GM18498 (cell line): Measurements from ENCODE around the gene ATP13A2.
"Not testable (repeated sequence)": the region's sequence is repeated elsewhere in the genome, so short reads cannot be mapped to it uniquely, and the experiment has no call there.

Experiments
- ATAC-seq: cut with Tn5 transposase; IDR thresholded peaks from one replicate; pipeline ENCODE4 v1.9.1; 2021; ENCODE audit warnings: mild to moderate bottlenecking, moderate library complexity; ENCODE audit not compliant: unreplicated experiment

The ATP13A2 gene

DNA sequence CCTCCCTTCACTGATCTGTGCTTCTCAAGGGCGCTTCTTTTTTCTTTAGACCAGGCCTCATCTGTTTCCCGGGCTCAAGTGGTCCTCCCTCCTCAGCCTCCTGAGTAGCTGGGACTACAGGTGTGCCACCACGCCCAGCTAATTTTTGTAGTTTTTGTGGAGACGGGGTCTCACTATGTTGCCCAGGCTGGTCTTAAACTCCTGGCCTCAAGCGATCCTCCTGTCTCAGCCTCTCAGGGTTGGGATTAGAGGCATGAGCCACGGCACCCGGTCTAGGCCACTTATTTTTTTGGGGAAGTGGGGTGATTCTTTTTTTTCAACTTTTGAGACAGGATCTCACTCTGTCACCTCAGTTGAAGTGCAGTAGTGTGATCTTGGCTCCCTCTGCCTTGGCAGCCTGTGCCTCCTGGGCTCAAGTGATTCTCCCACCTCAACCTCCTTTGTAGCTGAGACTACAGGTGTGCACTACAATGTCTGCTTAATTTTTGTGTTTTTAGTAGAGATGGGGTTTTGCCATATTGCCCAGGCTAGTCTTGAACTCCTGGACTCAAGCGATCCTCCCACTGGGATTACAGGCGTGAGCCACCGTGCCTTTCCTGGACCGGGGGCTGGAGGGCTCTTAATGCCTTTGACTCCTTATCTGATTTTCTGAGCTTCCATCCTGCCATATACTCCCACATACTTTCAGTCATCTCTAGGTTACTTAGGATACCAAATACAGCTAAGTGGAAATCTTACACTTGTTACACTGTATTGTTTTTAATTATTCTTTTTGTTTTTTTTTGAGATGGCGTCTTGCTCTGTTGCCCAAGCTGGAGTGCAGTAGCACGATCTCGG, 50.2 kb downstream of the ATP13A2 start:
- no peak for ATAC-seq

- peak; percentile 76 for ATAC-seq
Observed at GRCh38 chr1:16960560-16961296, 51.0 kb downstream of the ATP13A2 start.

DNA sequence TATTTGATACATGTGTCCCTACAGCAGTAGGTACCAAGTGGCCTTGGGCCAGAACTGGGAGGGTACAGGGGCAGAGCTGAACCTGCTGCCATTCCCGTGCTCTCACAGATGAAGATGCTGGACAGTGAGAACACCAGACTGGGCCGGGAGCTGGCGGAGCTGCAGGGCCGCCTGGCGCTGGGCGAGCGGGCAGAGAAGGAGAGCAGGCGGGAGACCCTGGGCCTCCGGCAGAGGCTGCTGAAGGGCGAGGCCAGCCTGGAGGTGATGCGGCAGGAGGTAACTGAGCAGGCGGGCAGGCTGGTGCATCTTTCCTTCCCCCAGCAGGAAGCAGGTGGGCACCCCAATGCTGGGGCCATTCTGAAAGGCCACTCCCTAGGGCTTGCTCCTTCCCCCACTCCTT, 53.3 kb downstream of the ATP13A2 start:
- no peak for ATAC-seq

GRCh38 chr1:16957731-16958130, 54.0 kb downstream of the ATP13A2 start:
- ATAC-seq = no peak

GRCh38 chr1:16956775-16957174, 55.0 kb downstream of the ATP13A2 start:
- no peak for ATAC-seq

- ATAC-seq = no peak
Observed at GRCh38 chr1:16955186-16955585, 56.5 kb downstream of the ATP13A2 start.

GRCh38 chr1:16954579-16954978, 57.1 kb downstream of the ATP13A2 start:
- ATAC-seq = no peak

DNA sequence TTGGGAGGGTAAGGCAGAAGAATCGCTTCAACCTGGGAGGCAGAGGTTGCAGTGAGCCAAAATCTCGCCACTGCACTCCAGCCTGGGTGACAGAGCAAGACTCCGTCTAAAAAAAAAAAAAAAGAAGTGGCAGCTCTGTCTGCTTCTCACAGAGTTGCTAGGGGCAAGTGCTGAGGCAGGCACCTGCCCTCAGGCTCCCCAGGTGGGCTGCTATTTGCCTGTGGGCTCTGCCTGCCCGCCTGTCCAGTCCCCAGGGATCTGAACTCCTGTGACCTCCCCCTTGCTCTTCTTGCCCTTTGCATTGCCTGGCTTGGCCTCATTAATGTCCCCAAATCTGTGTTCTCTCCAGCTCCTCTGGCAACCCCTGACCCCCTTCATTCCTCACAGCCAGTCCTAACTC, 59.4 kb downstream of the ATP13A2 start:
- ATAC-seq = not testable (repeated sequence)

GRCh38 chr1:16949026-16949425, 62.7 kb downstream of the ATP13A2 start:
- ATAC-seq = not testable (repeated sequence)

GRCh38 chr1:16948282-16948891, 63.3 kb downstream of the ATP13A2 start:
- not testable (repeated sequence) for ATAC-seq

DNA sequence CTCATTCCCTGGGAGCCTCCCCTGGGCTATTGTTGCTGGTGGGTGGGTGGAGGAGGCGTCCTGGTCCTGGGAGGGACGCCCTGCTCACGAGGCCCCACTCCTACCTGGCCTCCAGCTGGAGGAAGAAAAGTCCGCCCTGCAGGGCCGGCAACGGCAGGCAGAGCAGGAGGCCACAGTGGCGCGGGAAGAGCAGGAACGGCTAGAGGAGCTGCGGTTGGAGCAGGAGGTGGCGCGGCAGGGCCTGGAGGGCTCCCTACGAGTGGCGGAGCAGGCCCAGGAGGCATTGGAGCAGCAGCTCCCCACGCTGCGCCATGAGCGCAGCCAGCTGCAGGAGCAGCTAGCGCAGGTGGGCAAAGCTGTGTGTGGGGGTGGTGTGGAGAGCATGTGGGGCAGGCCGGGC, 65.1 kb downstream of the ATP13A2 start:
- no peak for ATAC-seq

DNA sequence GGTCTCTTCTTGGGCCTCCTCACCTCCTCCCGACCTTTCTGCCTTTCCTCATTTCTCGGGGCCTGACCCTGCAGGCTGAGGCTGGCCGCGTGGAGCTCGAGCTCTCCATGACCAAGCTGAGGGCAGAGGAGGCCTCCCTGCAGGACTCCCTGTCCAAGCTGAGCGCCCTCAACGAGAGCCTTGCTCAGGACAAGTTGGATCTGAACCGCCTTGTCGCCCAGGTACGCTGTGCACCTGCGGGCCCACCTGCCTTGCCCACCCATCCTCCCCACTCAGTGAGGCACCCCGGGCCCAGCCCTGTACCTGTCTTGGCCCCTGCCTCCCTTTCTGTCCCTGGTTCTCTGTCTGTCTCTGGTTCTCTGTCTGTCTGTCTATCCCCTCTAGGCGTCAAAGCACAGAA, 65.5 kb downstream of the ATP13A2 start:
- ATAC-seq = not testable (repeated sequence)

DNA sequence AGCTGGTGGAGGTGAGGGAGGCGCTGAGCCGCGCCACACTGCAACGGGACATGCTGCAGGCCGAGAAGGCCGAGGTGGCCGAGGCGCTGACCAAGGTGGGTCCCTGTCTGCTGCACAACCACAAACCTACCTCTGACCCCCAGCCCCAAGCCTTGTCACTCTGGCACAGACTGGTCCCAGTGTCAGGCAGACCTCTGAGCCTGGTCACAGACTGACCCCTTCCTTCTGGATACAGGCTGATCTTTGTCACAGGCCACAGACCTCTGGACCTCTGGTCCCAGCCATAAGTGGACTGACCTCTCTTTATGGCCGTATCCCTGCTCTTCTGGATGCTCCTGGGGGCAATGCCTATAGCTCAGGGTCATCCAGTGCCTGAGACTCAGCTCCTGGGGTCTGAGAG, 66.2 kb downstream of the ATP13A2 start:
- not testable (repeated sequence) for ATAC-seq

DNA sequence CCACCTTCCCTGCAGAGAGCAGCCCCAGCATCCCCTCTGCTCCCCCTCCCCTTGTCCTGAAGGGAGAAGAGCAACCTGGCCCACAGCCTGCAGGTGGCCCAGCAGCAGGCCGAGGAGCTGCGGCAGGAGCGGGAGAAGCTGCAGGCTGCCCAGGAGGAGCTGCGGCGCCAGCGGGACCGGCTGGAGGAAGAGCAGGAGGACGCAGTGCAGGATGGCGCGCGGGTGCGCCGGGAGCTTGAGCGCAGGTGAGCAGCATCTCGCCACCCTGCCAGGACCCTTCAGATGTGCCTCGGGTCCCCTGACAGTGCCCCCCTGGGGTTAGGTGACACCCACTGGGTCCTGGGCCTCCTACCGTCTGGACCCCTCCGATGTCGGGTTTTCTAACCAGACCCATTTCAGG, 67.7 kb downstream of the ATP13A2 start:
- ATAC-seq = no peak

DNA sequence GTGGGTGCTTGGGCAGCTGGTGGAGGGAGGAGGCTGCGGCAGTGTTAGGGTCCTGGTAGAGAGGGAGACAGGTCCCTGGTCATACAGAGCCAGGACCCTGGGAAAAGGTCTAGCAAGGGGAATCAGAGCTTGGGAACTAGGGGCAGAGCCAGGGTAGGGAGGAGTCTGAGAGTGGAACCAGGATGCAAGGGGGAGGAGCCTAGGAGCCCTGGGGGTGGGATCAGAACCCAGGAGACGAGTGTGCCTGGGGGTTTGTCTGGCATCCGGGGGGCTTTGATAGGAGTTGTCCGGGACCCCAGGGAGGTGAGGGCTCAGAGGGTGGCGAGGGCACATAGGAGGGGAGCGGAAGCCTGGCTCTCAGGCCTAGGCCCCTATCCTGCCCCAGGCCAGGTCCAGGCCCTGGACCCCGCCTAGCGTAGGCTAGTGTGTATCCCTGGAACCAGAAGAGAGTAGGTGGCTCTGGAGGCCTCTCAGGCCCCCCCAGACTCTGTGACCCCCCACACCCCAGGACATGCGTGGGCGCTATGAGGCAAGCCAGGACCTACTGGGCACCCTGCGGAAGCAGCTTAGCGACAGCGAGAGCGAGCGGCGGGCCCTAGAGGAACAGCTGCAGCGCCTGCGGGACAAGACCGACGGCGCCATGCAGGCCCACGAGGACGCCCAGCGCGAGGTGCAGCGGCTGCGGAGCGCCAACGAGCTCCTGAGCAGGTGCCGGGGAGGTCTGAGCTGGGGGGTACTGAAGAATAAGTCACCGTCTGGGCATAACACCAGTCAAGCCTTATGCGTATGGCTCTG, 72.1 kb downstream of the ATP13A2 start:
- ATAC-seq = not testable (repeated sequence)

GRCh38 chr1:16938351-16939321, 73.1 kb downstream of the ATP13A2 start:
- no peak for ATAC-seq

- not testable (repeated sequence) for ATAC-seq
Observed at GRCh38 chr1:16936580-16936979, 75.1 kb downstream of the ATP13A2 start.
